CD4-positive, CD25-positive, alpha-beta regulatory T cell (primary cell): Measurements from ENCODE around the gene HCST. TPM values are rescaled to one million over a fixed set of nuclear protein-coding genes. Genes with fewer than 3 reads are reported as not detected.
"Not testable (repeated sequence)": the region's sequence is repeated elsewhere in the genome, so short reads cannot be mapped to it uniquely, and the experiment has no call there.

Experiments used
- ATAC-seq, 2 donors: fragments of 150-1000 bp; cut with Tn5 transposase; one replicate each; pipeline ENCODE4 v1.10.0; 2021; ENCODE audit warnings: low read depth in 2 of 2, moderate number of reproducible peaks in 2 of 2, moderate library complexity in 1 of 2
- DNase-seq, 3 donors: peaks; one replicate each; pipeline versions ENCODE4 v3.0.0 to v3.0.0-alpha.2; 2012 to 2022; ENCODE audit warnings: mixed read lengths in 1 of 3
- H3K27ac ChIP-seq: one replicate; pipeline ENCODE4 v1.7.0; 2013; ENCODE audit warnings: mild to moderate bottlenecking, low read length; ENCODE audit not compliant: insufficient read depth, poor library complexity, severe bottlenecking
- H3K27me3 ChIP-seq: one replicate; pipeline ENCODE4 v1.7.0; 2013; ENCODE audit warnings: low read length; ENCODE audit not compliant: control insufficient read depth, insufficient read depth
- H3K36me3 ChIP-seq: one replicate; pipeline ENCODE4 v1.7.0; 2013; ENCODE audit warnings: mild to moderate bottlenecking, low read length, moderate library complexity; ENCODE audit not compliant: control insufficient read depth, insufficient read depth
- H3K4me1 ChIP-seq: 2 replicates; pipeline ENCODE4 v1.7.0; 2013; ENCODE audit warnings: mild to moderate bottlenecking, low read length; ENCODE audit not compliant: insufficient read depth, control insufficient read depth, poor library complexity, severe bottlenecking
- H3K4me3 ChIP-seq: one replicate; pipeline ENCODE4 v1.7.0; 2013; ENCODE audit warnings: low read depth, mild to moderate bottlenecking, low read length, moderate library complexity
- H3K9me3 ChIP-seq, 2 experiments: 1 replicate in 1 of 2; 2 replicates in 1 of 2; pipeline ENCODE4 v1.7.0; 2013; ENCODE audit warnings: low read length in 2 of 2, mild to moderate bottlenecking in 1 of 2, moderate library complexity in 1 of 2; ENCODE audit not compliant: control insufficient read depth in 2 of 2
- H3K27ac Mint-ChIP-seq, 3 donors: one replicate each; pipeline ENCODE4 v1.8.0; 2020 to 2022; ENCODE audit warnings: mild to moderate bottlenecking in 3 of 3, mixed read lengths in 3 of 3, moderate library complexity in 2 of 3
- H3K27me3 Mint-ChIP-seq: one replicate; pipeline ENCODE4 v1.8.0; 2022; ENCODE audit warnings: mild to moderate bottlenecking, mixed read lengths
- H3K36me3 Mint-ChIP-seq: one replicate; pipeline ENCODE4 v1.8.0; 2020; ENCODE audit warnings: mixed read lengths
- H3K4me1 Mint-ChIP-seq, 4 donors: one replicate each; pipeline ENCODE4 v1.8.0; 2020 to 2022; ENCODE audit warnings: mixed read lengths in 4 of 4, mild to moderate bottlenecking in 1 of 4
- H3K4me3 Mint-ChIP-seq, 4 donors: one replicate each; pipeline ENCODE4 v1.8.0; 2020 to 2022; ENCODE audit warnings: mild to moderate bottlenecking in 4 of 4, mixed read lengths in 4 of 4, moderate library complexity in 3 of 4
- H3K9me3 Mint-ChIP-seq, 7 donors: one replicate each; pipeline ENCODE4 v1.8.0; 2020 to 2022; ENCODE audit warnings: mixed read lengths in 7 of 7, mild to moderate bottlenecking in 3 of 7, moderate library complexity in 2 of 7
- polyA plus RNA-seq, 4 donors: library from polyadenylated mRNA; unstranded; fragments of 300-500 nt; fragmentation: Illumina TruSeq; gene quantifications; one replicate each; pipeline ENCODE4 v1.2.3, GENCODE V29; 2021
- total RNA-seq: library from RNA; stranded (reverse); gene quantifications from one replicate; pipeline ENCODE4 v1.2.3, GENCODE V29; 2022

Gene HCST
- total and polyA plus RNA-seq, 5 donors from 2014 or later, result 104 to 863 (median 736) TPM

DNA sequence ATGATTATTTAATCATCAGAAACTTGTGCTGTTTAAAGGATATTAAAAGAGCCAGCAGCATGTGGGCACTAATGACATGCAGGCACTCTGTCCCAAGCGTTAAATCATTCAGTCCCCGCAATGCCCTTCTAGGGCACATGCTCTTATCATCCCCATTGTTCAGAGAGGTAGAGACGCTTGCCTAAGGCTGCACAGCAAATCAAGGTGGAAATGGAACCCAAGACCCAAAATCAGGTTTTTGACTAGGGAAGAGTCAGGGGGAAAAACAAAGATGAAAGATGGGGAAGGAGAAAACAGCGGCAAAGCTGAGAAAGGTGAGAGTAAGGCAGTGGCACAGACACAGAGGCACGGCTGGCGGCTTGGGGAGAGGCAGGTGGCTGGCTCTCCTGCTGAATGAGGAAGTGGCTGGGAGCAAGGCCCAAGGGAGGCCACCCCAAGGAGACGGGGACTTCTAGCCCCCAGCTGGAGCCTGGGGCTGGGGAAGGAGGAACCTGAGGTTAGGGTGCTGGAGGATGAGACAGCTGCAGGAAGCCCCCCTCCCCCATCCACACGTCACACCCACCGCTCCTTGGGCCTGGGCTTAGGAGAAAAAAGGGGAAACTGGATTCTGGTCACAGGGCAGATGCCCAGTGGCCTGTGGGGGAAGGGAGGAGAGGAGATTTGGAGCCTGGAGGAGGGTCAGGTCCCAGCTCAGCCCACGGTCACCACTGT lies 6.8 kb downstream of the HCST start:
- H3K4me3 Mint-ChIP-seq, result peak overlapping the region in 1 of 4 donors; percentile 11
- Histone ChIP-seq H3K9me3 (no peaks in the 10 kb centered on the region), H3K4me1 (peaks cover 7% of the 10 kb centered on the region), H3K36me3 (no peaks in the 10 kb centered on the region), H3K4me3 (no peak overlapping the region), H3K27me3 (no peaks in the 10 kb centered on the region), H3K27ac (no peak overlapping the region)
- H3K9me3 Mint-ChIP-seq, result no peaks in the 10 kb centered on the region
- no peaks in the 10 kb centered on the region for H3K36me3 Mint-ChIP-seq
- DNase-seq (no peak), ATAC-seq (peak; percentile 49 to 54)
- no peaks in the 10 kb centered on the region for H3K27me3 Mint-ChIP-seq
- H3K4me1 Mint-ChIP-seq, result peaks cover 0 to 28% (median 12%) of the 10 kb centered on the region in 4 donors
- H3K27ac Mint-ChIP-seq, result peak overlapping the region in 1 of 3 donors; percentile 59

DNA sequence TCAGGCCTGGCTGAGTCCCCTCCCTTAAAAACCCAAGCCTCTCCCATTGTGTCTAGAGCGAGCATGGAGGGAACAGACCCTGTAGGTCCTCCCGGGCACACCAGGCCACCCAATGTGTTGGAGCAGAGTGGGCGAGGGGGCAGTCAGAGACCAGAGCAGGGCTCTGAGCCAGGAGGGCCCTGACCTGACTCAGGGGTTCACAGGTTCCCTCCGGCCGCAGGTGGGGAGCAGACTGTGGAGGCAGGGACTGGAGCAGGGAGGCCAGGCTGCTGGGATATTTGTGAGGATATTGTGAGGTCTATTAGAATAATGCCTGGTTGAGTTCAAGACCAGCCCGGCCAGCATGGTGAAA lies 7.3 kb downstream of the HCST start:
- no peaks in the 10 kb centered on the region for H3K36me3 Mint-ChIP-seq
- H3K4me1 Mint-ChIP-seq, result peaks cover 0 to 22% (median 7%) of the 10 kb centered on the region in 4 donors
- no peak overlapping the region for H3K27ac Mint-ChIP-seq
- ATAC-seq (no peak), DNase-seq (no peak)
- Histone ChIP-seq H3K4me3 (no peak overlapping the region), H3K36me3 (no peaks in the 10 kb centered on the region), H3K9me3 (no peaks in the 10 kb centered on the region), H3K27ac (no peak overlapping the region), H3K4me1 (peaks cover 2% of the 10 kb centered on the region), H3K27me3 (no peaks in the 10 kb centered on the region)
- H3K27me3 Mint-ChIP-seq, result no peaks in the 10 kb centered on the region
- no peak overlapping the region for H3K4me3 Mint-ChIP-seq
- H3K9me3 Mint-ChIP-seq, result no peaks in the 10 kb centered on the region

DNA sequence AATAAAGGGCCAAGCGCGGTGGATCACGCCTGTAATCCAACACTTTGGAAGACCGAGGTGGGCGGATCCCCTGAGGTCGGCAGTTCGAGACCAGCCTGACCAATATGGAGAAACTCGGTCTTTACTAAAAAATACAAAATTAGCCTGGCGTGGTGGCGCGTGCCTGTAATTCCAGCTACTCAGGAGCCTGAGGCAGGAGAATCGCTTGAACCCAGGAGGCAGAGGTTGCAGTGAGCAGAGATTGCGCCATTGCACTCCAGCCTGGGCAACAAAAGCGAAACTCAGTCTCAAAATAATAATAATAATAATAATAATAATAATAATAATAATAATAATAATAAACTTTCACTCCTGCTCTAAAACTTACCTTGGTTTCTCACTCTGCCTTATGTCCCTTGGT lies 8.0 kb downstream of the HCST start:
- not testable (repeated sequence) for DNase-seq, H3K36me3 Mint-ChIP-seq, H3K9me3 ChIP-seq, H3K36me3 ChIP-seq, H3K27ac Mint-ChIP-seq, H3K9me3 Mint-ChIP-seq, ATAC-seq, H3K4me3 Mint-ChIP-seq, H3K27me3 Mint-ChIP-seq, H3K27me3 ChIP-seq, H3K27ac ChIP-seq, H3K4me3 ChIP-seq, H3K4me1 ChIP-seq
- peaks cover 0 to 16% (median 2%) of the 10 kb centered on the region in 4 donors for H3K4me1 Mint-ChIP-seq

DNA sequence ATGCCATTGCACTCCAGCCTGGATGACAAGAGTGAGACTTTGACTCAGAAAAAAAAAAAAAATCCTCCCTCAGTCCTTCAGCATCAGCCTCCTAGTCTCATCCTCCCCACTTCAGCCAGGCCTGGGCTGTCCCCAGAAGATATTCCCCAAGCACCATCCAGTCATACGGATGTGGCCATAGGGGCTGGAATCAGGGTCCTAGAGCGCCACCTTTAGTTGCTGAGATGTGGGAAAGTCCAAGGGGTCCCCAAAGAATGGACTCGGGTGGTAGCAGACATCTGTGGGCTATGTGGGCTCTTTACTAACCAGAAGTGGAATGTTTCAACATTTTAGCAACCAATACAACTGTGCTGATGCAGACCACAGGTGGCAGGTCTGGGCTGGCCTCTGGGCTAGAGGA lies 8.8 kb downstream of the HCST start:
- Histone ChIP-seq H3K27ac (no peak overlapping the region), H3K9me3 (no peaks in the 10 kb centered on the region), H3K27me3 (no peaks in the 10 kb centered on the region), H3K4me1 (no peaks in the 10 kb centered on the region), H3K36me3 (no peaks in the 10 kb centered on the region), H3K4me3 (no peak overlapping the region)
- Mint-ChIP-seq H3K27me3 (no peaks in the 10 kb centered on the region), H3K9me3 (no peaks in the 10 kb centered on the region), H3K4me3 (no peak overlapping the region), H3K36me3 (no peaks in the 10 kb centered on the region), H3K4me1 (peaks cover 0 to 16% (median 2%) of the 10 kb centered on the region in 4 donors), H3K27ac (no peak overlapping the region)
- DNase-seq, result no peak
- no peak for ATAC-seq

DNA sequence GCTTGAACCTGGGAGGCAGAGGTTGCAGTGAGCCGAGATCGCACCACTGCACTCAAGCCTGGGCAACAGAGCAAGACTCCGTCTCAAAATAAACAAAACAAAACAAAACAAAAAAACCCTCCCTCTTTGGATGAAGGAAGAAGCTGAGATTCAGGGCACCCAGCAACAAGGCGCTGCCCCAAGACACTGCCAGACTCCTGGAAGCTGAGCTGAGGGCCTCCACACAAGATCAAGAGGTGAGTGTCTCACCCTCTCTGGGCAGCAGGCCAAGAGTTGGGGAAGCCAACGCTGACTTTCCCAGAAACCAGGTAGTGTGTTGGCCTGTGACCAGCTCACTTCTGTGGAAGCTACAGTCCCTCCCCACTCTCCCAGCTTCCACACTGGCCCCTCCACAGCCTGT lies 9.5 kb downstream of the HCST start:
- no peak for DNase-seq
- Mint-ChIP-seq H3K27ac (peak overlapping the region in 1 of 3 donors; percentile 20), H3K4me3 (no peak overlapping the region), H3K4me1 (peaks cover 0 to 16% (median under 1%) of the 10 kb centered on the region in 4 donors), H3K27me3 (no peaks in the 10 kb centered on the region), H3K36me3 (no peaks in the 10 kb centered on the region), H3K9me3 (no peaks in the 10 kb centered on the region)
- no peaks in the 10 kb centered on the region for H3K36me3 ChIP-seq
- no peaks in the 10 kb centered on the region for H3K4me1 ChIP-seq
- H3K9me3 ChIP-seq, result no peaks in the 10 kb centered on the region
- no peak overlapping the region for H3K27ac ChIP-seq
- H3K27me3 ChIP-seq, result no peaks in the 10 kb centered on the region
- no peak overlapping the region for H3K4me3 ChIP-seq
- no peak for ATAC-seq

DNA sequence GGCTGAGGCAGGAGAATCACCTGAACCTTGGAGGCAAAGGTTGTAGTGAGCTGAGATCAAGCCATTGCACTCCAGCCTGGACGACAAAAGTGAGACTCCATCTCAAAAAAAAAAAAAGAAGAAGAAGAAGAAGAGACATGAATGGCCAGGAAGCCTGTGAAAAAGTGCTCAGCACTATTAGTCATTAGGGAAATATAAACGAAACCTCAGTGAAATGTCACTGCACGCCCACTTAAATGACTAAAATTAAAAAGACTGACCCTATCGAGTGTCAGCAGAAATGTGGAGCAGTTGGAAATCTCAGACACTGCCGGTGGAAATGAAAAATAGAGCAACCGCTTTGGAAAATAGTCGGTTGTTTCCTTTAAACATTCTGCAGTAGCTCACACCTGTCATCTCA lies 11.3 kb downstream of the HCST start:
- no peak overlapping the region for H3K4me3 ChIP-seq
- Mint-ChIP-seq H3K27ac (no peak overlapping the region), H3K4me1 (peaks cover 0 to 14% (median 0%) of the 10 kb centered on the region in 4 donors), H3K4me3 (no peak overlapping the region), H3K27me3 (no peaks in the 10 kb centered on the region), H3K36me3 (no peaks in the 10 kb centered on the region), H3K9me3 (no peaks in the 10 kb centered on the region)
- no peaks in the 10 kb centered on the region for H3K36me3 ChIP-seq
- no peak for ATAC-seq
- no peaks in the 10 kb centered on the region for H3K4me1 ChIP-seq
- DNase-seq, result no peak
- no peak overlapping the region for H3K27ac ChIP-seq
- no peaks in the 10 kb centered on the region for H3K9me3 ChIP-seq
- no peaks in the 10 kb centered on the region for H3K27me3 ChIP-seq

DNA sequence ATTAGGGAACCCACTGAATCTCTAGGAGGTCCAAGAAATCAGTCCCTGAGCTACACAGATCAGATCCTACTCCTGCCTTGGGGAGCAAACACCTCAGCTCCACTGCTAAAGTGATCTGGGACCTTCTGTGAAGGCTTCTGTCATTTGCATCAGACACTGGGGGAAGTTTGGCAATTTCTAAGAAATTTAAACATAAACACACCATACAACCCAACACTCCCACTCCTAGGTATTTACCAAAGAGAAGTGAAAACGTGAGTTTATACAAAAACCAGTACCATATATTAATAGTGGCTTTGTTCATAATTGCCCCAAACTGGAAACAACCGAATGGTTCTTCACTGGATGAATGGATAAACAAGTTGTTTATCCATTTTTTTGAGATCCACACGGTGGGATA lies 13.1 kb downstream of the HCST start:
- H3K4me1 ChIP-seq, result no peaks in the 10 kb centered on the region
- no peaks in the 10 kb centered on the region for H3K9me3 Mint-ChIP-seq

DNA sequence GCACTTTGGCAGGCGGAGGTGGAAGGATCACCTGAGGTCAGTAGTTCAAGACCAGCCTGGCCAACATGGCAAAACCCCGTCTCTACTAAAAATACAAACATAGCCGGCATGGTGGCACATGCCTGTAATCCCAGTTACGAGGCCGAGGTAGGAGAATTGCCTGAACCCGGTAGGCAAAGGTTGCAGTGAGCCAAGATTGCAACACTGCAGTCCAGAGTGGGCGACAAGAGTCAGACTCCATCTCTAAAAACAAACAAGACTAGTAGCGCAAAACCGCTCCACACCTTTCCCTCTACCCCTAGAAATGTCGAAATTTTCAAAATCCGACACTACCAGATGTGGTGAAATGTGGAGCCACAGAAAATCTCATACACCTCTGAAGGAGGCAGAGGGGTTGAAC lies 17.0 kb downstream of the HCST start:
- H3K36me3 ChIP-seq, result no peaks in the 10 kb centered on the region
- H3K27ac ChIP-seq, result no peak overlapping the region
- DNase-seq, result no peak
- H3K9me3 ChIP-seq, result no peaks in the 10 kb centered on the region
- Mint-ChIP-seq H3K4me3 (no peak overlapping the region), H3K4me1 (peaks cover 0 to 3% (median 1%) of the 10 kb centered on the region in 4 donors), H3K27me3 (peaks cover 8% of the 10 kb centered on the region), H3K36me3 (no peaks in the 10 kb centered on the region), H3K9me3 (peaks cover 0 to 3% (median 0%) of the 10 kb centered on the region in 7 donors), H3K27ac (no peak overlapping the region)
- no peaks in the 10 kb centered on the region for H3K27me3 ChIP-seq
- no peak overlapping the region for H3K4me3 ChIP-seq
- no peak for ATAC-seq
- no peaks in the 10 kb centered on the region for H3K4me1 ChIP-seq

More for the DNA sequence above, 13.1 kb downstream of the HCST start:
- H3K27ac ChIP-seq, result no peak overlapping the region
- Mint-ChIP-seq H3K27ac (no peak overlapping the region), H3K4me1 (peaks cover 0 to 9% (median 0%) of the 10 kb centered on the region in 4 donors), H3K36me3 (no peaks in the 10 kb centered on the region), H3K27me3 (no peaks in the 10 kb centered on the region), H3K4me3 (no peak overlapping the region)
- DNase-seq, result no peak
- no peak overlapping the region for H3K4me3 ChIP-seq
- no peaks in the 10 kb centered on the region for H3K27me3 ChIP-seq
- H3K9me3 ChIP-seq, result no peaks in the 10 kb centered on the region
- no peak for ATAC-seq
- no peaks in the 10 kb centered on the region for H3K36me3 ChIP-seq
